ENCODE measurements around the gene PTPRD.

PTPRD gene

DNA sequence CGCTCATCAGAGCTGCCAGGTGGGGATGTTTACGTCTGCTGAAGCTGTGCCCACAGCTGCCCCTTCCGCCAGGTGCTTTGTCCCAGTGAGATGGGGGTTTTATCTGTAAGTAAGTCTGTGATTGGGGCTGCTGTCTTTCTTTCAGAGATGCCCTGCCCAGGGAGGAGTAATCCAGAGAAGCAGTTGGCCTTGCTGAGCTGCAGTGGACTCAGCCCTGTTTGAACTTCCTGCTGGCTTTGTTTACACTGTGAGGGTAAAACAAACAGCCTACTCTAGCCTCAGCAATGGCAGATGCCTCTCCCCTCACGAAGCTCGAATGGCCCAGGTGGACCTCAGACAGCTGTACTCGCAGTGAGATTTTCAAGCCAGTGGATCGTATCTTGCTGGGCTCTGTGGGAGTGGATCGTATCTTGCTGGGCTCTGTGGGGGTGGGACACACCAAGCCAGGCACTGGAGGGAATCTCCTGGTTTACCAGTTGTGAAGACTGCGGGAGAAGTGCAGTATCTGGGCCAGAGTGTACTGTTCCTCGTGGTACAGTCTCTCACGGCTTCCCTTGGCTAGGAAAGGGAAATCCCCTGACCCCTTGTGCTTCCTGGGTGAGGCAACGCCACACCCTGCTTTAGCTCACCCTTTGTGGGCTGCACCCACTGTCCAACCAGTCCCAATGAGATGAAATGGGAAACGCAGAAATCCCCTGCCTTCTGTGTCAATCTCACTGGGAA is 2283.1 kb downstream of the PTPRD start:
- DNase-seq (ENCODE audit: low spot score): no peak

DNA sequence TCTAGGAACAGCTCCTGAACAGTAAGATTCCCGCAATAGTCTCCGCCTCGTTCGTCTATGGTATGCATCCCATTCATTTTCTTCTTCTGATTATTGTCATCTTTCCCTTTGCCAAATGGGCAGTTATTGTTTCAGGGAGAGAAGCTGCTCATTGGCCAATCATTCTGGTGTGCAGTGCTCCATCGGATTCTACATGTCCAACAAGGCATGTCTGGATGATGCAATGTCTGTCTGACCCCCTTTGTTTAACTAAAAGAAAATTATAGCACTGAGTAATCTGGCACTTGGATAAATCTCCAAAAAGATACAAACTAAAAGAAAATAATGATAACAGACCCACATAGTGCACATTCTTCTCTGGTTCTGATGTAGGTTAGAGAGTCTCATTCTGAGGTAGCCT is 2297.6 kb downstream of the PTPRD start:
- no peak for DNase-seq (ENCODE audit: low spot score)

DNA sequence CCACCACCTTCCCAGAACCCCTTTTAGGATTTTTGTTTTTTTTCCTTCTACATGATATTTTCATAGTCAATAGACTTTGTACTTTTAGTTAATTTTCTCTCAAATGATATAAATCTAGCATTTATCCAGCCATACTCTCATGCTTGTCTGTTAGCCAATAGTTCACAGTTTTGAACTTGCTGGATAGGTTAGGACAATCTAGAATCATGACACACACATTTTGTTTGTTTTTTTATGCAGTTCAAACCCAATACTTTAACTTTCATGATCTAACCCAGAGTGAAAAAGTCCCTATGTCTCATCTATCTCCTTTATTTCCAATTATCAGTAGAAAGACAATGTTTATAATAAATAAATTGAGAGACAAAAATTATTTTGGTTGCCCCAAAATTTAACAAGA is 2303.5 kb downstream of the PTPRD start:
- DNase-seq (ENCODE audit: low spot score): no peak

DNA sequence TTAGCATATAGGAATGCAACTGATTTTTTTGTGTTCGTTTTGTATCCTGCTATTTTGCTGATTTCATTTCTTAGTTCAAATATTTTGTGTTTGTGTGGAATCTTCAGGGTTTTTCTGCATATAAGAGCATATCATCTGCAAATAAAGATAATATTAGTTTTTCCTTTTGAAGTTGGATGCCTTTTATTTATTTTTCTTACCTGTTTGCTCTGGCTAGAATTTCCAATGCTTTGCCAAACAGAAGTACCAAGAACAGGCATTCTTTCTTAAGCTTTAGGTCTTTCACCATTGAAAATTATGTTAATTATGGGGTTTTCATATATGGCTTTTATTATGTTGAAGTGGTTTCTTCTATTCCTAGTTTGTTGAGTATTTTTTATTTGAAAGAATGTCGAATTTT is 2308.1 kb downstream of the PTPRD start:
- DNase-seq (ENCODE audit: low spot score): no peak

DNA sequence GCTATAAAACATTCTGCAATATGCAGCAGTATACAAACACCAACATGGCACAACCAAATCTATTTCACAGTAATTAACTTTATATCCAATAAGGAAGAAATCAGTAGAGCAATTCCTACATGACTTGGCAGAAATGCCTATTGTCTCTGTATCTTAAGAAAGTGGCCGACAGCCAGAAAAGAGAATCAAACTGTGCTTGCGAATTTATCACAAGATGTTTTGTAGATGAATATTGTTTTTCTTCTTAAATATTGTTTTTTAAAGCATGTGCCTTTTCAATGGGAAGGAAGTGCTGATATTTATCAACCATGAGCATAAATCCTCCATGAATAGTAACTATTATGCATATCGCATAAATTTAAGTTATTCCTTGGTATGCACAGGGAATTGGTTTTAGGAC is 2311.5 kb downstream of the PTPRD start:
- DNase-seq (ENCODE audit: low spot score): no peak

DNA sequence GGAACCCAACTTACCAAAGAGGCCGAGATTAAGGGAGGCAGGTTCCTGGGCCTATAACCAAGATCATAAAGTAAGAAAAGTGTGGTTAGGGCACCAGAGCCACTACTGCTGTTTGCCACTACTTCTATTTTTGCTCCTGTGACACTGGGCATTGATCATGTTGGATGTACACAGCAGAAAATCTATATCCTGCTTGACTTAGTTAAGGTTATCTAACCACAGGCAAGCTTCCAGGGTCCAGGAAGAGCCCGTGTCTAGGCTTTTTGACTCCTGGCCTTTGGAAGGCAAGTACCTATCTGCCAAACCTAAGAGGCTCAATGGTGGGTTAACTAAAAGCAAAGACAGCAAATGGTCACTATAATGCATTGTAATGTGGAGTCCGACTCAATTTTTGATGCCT is 2315.8 kb downstream of the PTPRD start:
- DNase-seq (ENCODE audit: low spot score): no peak

DNA sequence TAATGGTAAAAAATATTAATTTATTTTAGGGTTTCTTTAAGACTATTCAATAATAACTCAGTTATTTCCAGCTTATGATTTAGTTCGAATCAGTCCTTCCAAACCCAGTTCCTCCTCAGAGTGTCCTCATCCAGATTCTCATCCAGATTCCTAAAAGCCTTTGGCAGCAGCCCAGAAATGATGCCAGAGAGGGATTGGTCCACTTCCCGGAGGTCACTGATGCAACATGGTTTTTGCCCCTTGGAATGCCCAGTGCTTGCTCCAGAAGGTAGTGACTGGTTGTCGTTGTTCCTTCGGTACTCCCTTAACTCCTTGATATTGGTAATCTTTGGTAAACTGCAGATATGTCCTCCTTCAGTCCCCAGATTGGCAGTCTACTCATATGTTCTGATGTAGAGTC is 2320.1 kb downstream of the PTPRD start:
- no peak for DNase-seq (ENCODE audit: low spot score)

DNA sequence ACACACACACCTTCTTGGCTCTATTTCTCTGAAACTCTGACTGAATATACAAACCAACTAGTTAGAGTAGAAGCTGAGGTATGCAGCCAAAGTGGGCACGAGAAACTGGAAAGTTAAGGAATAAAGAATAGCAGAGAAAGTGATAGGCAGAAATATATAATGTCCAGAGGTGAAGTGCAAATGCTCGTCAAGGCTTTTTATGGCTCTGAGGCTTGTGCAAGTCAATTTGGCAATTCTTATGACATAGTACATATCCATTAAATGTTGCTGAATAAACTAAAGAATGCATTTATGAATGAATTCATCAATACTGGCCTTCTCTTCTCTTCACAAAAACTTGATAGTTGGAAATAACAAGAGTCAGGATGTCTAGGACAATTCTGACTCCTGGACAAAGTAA is 2323.1 kb downstream of the PTPRD start:
- DNase-seq (ENCODE audit: low spot score): no peak

DNA sequence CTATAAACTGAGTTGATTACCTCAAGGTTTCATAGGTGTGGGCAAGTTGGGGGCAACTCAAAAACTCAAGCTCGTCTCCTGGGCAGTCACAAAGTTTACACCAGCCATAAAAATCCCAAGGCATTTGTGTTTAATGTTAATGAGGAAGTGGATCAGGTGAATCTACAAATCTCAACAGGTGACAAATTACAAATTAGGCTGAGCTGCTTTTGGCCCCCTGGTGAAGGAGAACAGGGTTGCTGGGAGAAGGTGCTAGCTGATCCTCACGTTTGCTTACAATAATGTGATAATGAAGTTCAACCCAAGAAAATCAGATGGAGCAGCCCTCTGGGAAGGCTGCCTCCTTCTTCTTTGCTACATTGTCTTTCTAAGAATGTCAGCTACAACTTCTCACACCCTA is 2324.8 kb downstream of the PTPRD start:
- DNase-seq (ENCODE audit: low spot score): no peak

DNA sequence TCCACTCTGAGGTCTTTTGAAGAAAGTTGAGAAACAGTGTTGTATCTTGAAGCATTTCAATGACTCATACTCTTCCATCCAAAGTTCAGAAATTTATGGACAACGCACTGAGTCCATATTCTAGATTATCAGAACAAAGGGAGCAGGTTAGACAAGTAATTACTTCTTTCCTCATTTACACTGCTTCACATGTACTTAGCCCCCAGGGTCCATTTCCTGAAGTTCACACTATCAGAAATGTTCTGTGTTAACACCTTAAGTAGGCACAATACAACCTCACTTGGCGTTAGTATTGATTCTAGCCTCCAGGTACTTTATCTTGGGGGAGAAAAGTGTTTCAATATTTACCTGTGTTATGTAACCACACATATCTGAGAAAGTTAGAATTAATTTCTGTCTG is 2325.3 kb downstream of the PTPRD start:
- no peak for DNase-seq (ENCODE audit: low spot score)

DNA sequence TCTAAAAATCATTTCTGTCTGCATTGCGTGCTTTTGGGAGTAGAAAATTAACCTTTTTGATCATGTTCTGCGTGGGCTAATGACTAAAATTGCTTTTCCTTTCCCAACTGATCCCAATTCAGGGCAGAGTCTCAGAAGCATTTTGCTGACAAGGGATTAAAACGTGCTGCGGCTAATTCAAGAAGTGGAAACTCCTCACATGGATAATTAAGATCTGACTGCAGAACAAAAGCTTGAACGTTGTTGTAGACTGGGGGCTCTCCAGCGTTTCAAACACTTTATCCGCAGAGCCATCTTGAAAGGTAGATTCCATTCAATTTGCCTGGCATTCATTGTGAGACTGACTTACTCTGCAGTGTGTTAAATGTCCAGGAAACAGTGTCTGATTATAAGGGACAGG is 2327.9 kb downstream of the PTPRD start:
- DNase-seq (ENCODE audit: low spot score): no peak

DNA sequence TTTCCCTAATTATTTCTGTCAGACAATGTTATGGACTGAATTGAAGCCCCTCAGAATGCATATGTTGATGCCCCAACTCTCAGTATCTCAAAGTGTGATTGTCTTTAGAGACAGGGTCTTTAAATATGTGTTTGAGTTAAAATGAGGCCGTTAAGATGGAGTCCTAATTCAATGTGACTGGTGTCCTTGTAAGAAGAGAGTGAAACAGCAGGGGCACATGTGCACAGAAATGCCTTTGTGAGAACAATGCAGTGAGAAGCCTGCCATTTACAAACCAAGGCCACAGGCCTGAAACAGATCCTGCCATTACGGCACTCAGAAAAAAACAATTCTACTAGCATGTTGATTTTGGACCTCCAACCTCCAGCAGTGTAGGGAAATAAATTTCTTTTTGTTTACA is 2330.3 kb downstream of the PTPRD start:
- DNase-seq (ENCODE audit: low spot score): no peak

DNA sequence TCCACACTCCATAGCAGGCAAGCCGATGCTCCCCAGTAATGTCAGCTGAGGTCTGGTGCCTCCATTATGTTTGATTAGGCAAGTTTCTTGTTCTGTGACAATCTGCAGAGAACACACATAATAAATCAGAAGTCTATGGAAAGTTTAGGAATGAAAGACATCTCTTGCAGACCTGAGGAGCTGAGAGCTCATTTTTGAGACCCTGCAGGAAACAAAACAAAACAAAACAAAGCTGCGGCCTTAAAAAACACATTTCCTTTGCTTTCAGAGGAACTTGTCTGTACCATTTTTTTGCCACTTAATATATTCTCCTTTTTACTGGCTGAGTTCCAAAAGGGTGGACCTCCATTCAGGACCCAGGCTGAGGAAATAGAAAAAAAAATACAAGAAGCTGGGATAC is 2332.0 kb downstream of the PTPRD start:
- no peak for DNase-seq (ENCODE audit: low spot score)

DNA sequence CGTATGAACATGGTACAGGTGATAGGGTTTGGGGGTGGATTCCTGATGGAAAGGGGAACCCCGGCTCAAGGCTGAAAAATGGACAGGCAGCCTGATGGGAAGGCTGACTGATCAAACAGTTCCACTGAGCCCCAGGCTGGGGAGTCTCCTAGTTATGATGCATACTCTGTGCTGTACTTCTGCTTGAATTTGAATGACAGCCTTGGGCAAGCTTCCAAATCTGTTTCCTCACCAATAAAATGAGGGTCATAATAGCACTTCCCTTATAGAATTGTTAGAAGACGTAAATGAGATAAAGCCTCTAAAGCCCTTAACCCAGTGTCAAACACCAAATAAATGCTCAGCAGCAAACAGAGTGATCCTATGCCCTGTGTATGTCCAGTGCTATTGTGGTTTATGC is 2334.8 kb downstream of the PTPRD start:
- no peak for DNase-seq (ENCODE audit: low spot score)

DNA sequence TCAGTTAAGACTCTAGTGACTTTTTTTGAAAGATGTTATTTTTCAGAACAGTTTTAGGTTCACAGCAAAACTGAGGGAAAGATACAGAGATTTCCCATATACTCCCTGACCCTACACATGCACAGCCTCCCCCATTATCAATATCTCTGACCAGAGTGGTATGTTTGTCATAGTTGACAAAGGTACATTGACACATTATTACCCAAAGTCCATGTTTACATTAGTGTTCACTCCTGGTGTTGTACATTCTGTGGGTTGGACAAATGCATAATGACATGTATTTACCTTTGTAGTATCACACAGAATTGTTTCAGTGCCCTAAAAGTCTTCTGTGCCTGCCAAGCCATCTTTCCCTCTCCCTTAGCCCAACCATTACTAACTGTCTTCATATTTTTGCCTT is 2342.6 kb downstream of the PTPRD start:
- no peak for DNase-seq (ENCODE audit: low spot score)

DNA sequence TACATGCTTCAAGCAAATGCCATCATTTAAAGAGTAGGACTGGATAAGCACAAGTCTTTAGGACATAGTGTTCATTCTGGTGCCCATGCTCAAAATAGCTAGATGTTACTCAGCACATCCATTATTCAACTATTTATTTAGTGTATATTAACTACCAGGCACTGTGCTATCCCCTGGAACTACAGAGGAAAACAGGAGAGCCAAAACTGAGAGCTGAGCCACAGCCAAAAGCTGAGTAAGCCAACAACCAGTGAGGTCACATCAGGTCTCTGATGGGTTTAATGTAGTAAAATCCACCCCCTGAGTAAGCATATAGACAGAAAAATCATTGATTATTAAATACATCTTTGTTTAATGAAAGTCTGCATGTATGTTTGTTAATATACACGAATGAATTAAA is 2343.9 kb downstream of the PTPRD start:
- no peak for DNase-seq (ENCODE audit: low spot score)

DNA sequence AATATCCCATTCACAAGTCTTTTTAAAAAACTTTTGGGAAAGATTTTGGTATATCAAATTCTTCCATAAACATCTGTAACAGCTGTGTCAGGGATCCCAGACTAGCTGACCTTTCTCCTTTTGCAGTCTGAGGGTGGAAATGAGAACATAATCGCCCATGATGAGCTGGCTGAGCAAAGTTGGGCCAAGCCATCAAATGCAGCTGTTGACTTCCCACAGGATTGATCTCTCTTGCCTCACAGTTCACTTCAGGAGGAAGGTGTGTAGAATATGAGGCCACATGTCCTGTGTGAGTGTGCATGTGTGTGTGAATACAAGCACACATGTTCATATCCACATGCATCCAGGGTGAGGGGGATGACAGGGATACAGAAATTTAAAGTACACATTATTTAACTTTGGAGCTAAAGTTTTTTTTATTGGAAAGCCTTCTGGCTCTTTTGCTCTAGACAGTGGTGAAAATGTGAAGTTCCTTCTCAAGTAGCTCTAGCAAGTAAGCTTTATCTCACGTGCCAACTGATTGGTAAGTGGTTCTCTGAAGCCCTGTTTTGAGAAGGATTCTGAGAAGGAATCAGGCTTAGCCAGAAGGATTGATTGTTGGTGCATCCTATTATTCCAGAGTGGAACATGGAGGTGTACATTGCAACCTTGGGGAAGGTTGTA is 2344.5 kb downstream of the PTPRD start:
- DNase-seq (ENCODE audit: low spot score): no peak

DNA sequence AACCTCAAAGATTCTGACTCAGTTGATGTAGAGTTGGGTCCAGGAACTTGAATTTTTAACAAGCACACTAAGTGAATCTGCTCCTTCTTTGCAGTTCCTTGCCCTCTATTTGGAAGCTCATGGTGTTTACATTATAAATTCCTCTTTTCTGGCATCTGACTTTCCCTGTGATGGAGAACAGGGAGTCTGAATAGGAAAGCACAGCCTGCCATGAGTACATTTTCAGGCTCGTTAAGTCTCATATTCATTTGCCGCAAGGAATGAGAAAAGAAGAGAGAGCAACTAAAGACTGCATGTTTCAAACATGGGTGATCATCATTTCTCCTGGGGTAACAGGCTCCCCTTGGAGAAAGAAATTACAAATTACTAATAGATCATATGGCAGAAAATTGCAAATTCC is 2345.2 kb downstream of the PTPRD start:
- DNase-seq (ENCODE audit: low spot score): no peak

DNA sequence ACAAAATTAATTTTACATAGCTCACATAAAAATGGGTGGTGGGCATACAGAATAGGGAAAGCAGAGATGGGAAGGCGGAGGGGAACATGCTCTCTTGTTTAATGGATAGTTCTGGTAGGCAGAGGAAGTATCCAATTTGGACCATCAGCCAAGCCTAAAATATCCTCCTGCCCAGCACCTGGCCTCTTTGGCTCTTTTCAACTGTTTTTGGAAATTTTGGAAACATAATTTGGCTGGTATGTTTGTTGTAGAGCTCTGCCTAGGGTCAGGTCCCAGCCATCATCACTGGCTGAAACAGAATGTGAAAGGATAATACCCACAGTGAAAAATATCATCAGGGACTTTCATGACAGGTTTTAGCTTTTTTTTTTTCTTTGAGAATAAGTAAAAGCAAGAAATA is 2345.9 kb downstream of the PTPRD start:
- no peak for DNase-seq (ENCODE audit: low spot score)

DNA sequence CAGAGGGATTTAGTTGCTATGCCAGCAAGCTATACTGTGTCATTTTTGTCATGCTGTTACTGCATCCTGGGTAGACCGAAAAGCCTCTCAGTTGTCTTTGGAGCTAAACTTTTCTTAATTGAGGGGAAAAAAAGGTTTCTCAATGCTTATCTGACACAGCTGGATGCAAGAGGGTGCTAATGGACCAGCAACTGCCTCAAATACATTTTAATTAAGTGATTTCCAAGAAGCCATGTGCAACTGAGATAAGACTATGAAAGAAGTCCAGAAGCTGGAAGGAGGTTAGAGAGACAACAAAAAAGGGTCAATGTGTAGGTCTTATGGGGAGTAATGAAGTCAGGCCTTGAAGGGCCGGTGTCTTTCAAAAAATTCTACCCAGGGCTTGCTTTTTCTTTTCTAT is 2347.5 kb downstream of the PTPRD start:
- no peak for DNase-seq (ENCODE audit: low spot score)
